Urothelium cell line (cell line): Measurements from ENCODE around the gene TMEM175.

ENCODE experiments used
- DNase-seq: peaks from one replicate; pipeline ENCODE4 v3.0.0; 2011; ENCODE audit warnings: low spot score, mixed read lengths
- FAIRE-seq: peaks from 2 replicates; lab custom pipeline; 2011; peaks lifted over from hg19 to GRCh38; lab: Jason Lieb, UNC

TMEM175 gene

DNA sequence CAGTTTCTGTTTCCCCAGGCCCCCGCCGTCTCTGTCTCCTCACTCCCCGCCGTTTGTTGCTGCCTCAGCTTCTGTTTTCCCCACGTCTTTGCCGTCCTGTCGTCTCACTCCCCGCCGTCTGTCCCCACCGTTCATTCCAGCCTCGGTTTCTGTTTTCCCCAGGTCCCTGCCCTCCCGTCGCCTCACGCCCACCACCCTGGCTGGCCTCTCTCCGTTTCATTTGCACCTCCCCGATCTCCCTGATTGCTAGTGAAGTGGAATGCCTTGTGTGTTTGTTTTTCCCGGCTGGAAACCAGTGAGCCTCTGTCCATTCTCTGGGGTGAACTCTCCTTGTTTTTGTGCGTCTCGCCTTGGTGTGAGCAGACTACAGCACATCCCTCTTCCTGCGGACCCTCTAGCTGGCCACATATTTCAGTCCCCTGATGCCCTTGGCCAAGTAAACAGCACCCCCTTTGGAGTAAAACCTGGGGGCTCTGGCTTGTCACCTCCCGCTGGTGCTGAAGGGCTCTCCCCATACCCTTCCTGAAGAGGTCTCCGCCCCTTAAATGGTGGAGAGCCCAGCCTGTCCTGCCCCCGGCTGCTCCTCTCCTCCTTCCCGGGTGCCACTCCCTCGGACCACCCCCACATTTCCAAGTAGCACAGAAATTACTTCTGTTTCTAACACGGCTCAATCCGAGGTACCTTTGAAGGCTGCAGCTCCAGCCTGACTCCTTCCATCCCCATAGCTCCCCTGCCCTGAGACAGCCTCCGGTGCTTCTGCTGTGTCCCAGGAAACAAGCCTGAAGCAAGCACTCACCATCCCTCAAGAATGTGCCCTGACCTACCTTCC, 13.2 kb downstream of the TMEM175 start:
- FAIRE-seq: no peak
- no peak for DNase-seq

DNA sequence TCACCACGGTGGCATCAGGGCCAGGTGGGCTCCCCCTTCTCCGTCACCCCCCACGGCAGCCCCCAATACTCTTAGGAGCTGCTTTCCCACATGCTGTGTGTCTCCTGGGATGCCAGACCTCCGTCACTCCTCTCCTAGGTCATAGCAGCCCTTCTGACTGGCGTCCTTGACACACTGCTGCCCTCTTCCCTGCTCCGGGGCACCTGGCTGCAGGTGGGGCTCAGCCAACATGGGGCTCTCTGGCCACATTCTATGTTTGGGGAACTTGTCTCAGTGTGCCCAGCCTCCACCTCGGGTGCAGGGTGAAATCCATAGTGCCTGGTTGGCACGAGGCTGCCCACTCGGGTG, 13.8 kb downstream of the TMEM175 start:
- DNase-seq (no peak), FAIRE-seq (no peak)

GRCh38 chr4:946517-947471, 14.5 kb downstream of the TMEM175 start:
- no peak for FAIRE-seq

GRCh38 chr4:947491-947971, 15.3 kb downstream of the TMEM175 start:
- DNase-seq (no peak), FAIRE-seq (no peak)

More at GRCh38 chr4:946517-947471, 14.5 kb downstream of the TMEM175 start:
- no peak for DNase-seq

DNA sequence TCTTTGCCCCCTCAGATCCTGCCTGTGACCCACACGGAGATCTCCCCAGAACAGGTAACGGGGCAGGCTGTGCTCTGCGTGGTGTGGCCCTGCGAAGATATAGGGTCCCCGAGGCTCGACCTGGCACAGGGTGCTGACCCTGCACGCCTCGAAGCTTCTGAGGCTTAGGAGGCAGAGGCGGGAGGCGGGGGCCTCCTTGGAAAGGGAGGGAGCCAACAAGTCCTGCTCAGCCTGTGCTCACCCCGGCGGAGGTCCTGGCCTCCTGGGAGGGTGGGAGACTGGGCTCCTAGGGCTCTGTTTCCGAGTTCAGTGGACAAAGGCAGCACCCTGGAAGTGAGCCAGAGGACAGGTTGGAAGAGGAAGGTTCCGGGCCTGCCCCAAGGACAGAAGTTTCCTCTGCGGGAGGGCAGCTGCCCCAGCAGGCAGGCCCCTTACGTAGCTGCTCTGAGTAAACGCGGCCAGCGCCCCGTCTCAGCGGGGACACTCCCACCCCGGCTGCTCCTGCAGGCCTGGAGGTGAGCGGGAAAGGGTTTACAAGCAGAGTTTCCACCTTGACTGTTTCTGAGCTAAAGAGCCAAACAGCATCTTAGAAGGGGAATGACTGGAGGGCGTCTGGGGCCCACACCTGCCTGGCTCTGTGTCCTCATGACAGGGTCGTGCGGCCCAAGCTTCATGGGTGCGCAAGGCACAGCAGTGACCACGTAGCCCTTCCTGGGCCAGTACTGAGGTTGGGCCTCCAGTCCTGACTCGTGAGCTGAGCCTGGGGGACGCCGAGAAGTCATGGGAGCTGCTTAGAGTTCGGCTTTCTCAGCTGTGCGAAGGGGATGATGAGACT, 16.1 kb downstream of the TMEM175 start:
- DNase-seq: no peak
- no peak for FAIRE-seq

- DNase-seq (no peak), FAIRE-seq (no peak)
These were observed 16.7 kb downstream of the TMEM175 start for GRCh38 chr4:948936-949300.

DNA sequence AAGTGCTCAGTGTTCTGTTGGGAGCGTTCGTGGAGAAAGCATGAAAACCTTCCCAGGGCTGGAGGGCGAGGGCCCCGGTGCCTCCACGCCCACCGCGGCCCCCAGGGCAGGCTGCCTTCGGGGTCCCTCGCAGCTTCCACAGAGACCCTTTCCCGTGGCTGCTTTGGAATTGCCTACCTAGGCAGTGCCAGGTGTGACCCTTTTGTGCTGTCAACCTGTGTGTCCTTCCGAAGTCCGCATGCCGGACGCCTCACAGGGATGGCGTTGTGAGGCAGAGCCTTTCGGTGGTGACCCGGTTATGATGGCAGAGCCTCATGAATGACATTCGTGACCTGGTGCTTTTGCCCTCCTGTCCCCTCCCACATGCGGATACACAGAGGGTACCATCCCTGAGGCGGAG, 17.4 kb downstream of the TMEM175 start:
- DNase-seq (no peak), FAIRE-seq (no peak)

DNA sequence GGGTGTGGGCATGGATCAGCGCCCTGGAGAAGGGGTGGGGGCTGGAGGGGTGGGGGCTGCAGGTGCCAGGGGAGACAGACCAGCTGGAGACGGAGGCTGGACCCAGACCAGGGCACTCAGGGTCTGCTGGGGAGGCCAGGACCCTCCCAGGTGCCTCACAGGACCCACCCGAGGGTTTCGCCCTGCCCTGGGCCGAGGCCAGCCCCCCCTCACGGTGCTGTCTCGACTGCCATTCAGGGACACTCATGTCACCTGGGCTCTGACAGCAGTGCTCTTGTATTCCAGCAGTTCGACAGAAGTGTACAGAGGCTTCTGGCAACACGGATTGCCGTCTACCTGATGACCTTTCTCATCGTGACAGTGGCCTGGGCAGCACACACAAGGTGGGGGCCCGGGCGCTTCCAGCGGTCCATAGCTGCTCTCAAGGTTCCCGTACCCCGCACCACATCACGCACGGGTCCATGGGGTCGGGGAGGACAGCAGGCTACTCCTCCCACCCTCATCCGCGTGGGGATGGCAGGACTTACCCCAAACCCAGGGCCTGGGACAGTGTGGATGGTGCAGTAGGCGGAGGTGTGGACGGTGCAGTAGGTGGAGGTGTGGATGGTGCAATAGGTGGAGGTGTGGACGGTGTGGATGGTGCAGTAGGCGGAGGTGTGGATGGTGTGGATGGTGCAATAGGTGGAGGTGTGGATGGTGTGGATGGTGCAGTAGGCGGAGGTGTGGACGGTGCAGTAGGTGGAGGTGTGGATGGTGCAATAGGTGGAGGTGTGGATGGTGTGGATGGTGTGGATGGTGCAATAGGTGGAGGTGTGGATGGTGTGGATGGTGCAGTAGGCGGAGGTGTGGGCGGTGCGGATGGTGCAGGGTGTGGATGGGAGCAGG, 18.1 kb downstream of the TMEM175 start:
- no peak for DNase-seq

GRCh38 chr4:951186-951585, 18.9 kb downstream of the TMEM175 start:
- FAIRE-seq (no peak), DNase-seq (no peak)

More for the DNA sequence above, 18.1 kb downstream of the TMEM175 start:
- peak; percentile 42 for FAIRE-seq

GRCh38 chr4:951594-952468, 19.6 kb downstream of the TMEM175 start:
- no peak for DNase-seq
- FAIRE-seq: no peak

- no peak for DNase-seq
These were observed 20.8 kb downstream of the TMEM175 start for GRCh38 chr4:952881-953573.

DNA sequence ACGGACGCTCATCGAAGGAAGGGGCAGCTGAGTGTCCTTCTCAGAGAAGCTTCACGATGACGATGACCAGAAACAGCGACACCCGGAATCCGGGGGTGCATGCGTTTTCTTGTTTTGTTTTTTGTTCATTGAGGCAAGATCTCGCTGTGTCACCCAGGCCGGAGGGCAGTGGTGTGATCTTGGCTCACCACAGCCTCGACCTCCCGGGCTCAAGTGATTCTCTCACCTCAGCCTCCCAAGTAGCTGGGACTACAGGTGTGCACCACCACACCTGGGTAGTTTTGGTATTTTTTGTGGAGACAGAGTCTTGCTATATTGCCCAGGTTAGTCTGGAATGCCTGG, 21.3 kb downstream of the TMEM175 start:
- DNase-seq: no peak
- no peak for FAIRE-seq

More at GRCh38 chr4:952881-953573, 20.8 kb downstream of the TMEM175 start:
- no peak for FAIRE-seq

- DNase-seq (no peak), FAIRE-seq (no peak)
These were observed 22.2 kb downstream of the TMEM175 start for GRCh38 chr4:954211-955020.

- FAIRE-seq (no peak), DNase-seq (no peak)
These were observed 23.1 kb downstream of the TMEM175 start for GRCh38 chr4:955161-955921.

GRCh38 chr4:955931-956381, 23.7 kb downstream of the TMEM175 start:
- DNase-seq: no peak
- no peak for FAIRE-seq

DNA sequence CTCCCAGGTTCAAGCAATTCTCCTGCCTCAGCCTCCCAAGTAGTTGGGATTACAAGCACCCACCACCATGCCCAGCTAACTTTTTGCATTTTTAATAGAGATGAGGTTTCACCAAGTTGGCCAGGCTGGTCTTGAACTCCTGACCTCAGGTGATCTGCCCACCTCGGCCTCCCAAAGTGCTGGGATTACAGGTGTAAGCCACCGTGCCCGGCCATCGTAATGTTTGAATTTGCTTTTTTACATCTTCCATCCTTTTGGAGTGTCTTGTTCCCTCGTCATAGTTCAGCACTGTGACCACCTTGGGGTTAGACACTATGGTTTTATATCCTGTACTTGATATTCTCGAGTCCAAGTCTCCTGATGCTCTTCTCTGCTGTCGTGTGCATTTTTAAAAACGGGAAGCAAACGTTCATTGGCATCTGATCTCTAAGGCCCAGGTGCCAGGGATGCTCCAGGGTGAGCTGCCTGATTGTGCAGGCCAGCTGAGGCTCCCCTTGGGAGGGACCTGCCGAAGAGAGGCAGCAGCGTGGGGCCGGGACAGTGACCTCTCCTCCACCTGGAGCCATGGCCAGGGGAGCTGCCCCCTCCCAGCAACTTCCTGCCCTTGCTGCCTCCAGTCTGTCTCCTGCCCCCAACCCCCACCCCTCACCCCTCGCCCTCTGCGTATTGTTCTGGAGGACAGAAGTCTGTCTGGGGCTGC, 24.4 kb downstream of the TMEM175 start:
- FAIRE-seq (no peak), DNase-seq (no peak)
